Stimulated activated CD8-positive, alpha-beta memory T cell treated with anti-CD3 and anti-CD28 coated beads, Interleukin-12 subunit alpha, Interleukin-12 subunit beta, amount 100 ng/mL, for 24 hours (primary cell): ENCODE measurements around the gene COMP.

Experiments used
- DNase-seq: peaks from one replicate; pipeline ENCODE4 v3.0.0-alpha.2; 2020; ENCODE audit errors: extremely low read depth

The COMP gene

GRCh38 chr19:18768997-18769891, 21.9 kb downstream of the COMP start:
- DNase-seq: no peak

- no peak for DNase-seq
Observed at GRCh38 chr19:18768046-18768771, 22.9 kb downstream of the COMP start.

- DNase-seq: no peak
Observed at GRCh38 chr19:18765224-18765623, 25.9 kb downstream of the COMP start.

- no peak for DNase-seq
Observed at GRCh38 chr19:18764591-18765051, 26.5 kb downstream of the COMP start.

GRCh38 chr19:18763674-18764590, 27.2 kb downstream of the COMP start:
- no peak for DNase-seq

- DNase-seq: no peak
Observed at GRCh38 chr19:18762125-18763023, 28.7 kb downstream of the COMP start.

- DNase-seq: no peak
Observed at GRCh38 chr19:18761531-18762110, 29.5 kb downstream of the COMP start.

GRCh38 chr19:18760440-18761383, 30.4 kb downstream of the COMP start:
- no peak for DNase-seq

GRCh38 chr19:18759995-18760426, 31.1 kb downstream of the COMP start:
- DNase-seq: no peak

GRCh38 chr19:18759304-18759994, 31.7 kb downstream of the COMP start:
- DNase-seq: no peak

GRCh38 chr19:18756896-18757295, 34.2 kb downstream of the COMP start:
- DNase-seq: no peak

- DNase-seq: no peak
Observed at GRCh38 chr19:18754501-18754900, 36.6 kb downstream of the COMP start.

GRCh38 chr19:18751571-18751970, 39.5 kb downstream of the COMP start:
- no peak for DNase-seq

- DNase-seq: no peak
Observed at GRCh38 chr19:18750295-18750970, 40.7 kb downstream of the COMP start.

GRCh38 chr19:18749362-18750231, 41.5 kb downstream of the COMP start:
- DNase-seq: no peak

- no peak for DNase-seq
Observed at GRCh38 chr19:18746401-18747325, 44.4 kb downstream of the COMP start.
